Measurements from ENCODE around the gene CHMP1A. TPM values are rescaled to one million over a fixed set of nuclear protein-coding genes. Genes with fewer than 3 reads are reported as not detected.
"Not testable (repeated sequence)": the region's sequence is repeated elsewhere in the genome, so short reads cannot be mapped to it uniquely, and the experiment has no call there.

Gene CHMP1A
- total RNA-seq, 1 donor from 2014 or later = 104 TPM

GRCh38 chr16:89695086-89695874, 37.8 kb upstream of the CHMP1A start:
- peaks cover 15% of the 10 kb centered on the region for H3K36me3 Mint-ChIP-seq (ENCODE audit: low read depth, unreplicated experiment)
- peaks cover 22% of the 10 kb centered on the region for H3K27me3 Mint-ChIP-seq (ENCODE audit: unreplicated experiment)
- H3K4me1 Mint-ChIP-seq (ENCODE audit: unreplicated experiment) = no peaks in the 10 kb centered on the region
- H3K4me3 Mint-ChIP-seq (ENCODE audit: unreplicated experiment) = no peak overlapping the region
- no peak for TF ChIP-seq CTCF (IDR thresholded peaks at IDR 0.05; ENCODE audit: unreplicated experiment)
- H3K27ac Mint-ChIP-seq (ENCODE audit: unreplicated experiment) = no peak overlapping the region
- H3K9me3 Mint-ChIP-seq (ENCODE audit: unreplicated experiment) = no peaks in the 10 kb centered on the region
- no peak for DNase-seq (ENCODE audit: low spot score)

DNA sequence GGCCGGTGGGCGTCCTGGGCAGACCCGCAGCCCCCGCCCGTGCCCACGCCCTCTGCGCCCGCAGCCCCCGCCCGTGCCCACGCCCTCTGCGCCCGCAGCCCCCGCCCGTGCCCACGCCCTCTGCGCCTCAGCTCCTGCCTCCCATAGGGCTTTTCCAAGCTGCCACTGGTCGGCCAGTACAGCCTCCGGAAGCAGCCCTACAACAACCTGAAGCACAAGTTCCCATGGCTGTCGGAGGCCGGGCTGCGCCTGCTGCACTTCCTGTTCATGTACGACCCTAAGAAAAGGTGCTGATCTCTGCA, 37.2 kb upstream of the CHMP1A start:
- not testable (repeated sequence) for H3K4me3 Mint-ChIP-seq (ENCODE audit: unreplicated experiment); H3K9me3 Mint-ChIP-seq (ENCODE audit: unreplicated experiment); H3K4me1 Mint-ChIP-seq (ENCODE audit: unreplicated experiment); DNase-seq (ENCODE audit: low spot score); H3K27ac Mint-ChIP-seq (ENCODE audit: unreplicated experiment)
- peaks cover 24% of the 10 kb centered on the region for H3K27me3 Mint-ChIP-seq (ENCODE audit: unreplicated experiment)
- H3K36me3 Mint-ChIP-seq (ENCODE audit: low read depth, unreplicated experiment) = peaks cover 20% of the 10 kb centered on the region

DNA sequence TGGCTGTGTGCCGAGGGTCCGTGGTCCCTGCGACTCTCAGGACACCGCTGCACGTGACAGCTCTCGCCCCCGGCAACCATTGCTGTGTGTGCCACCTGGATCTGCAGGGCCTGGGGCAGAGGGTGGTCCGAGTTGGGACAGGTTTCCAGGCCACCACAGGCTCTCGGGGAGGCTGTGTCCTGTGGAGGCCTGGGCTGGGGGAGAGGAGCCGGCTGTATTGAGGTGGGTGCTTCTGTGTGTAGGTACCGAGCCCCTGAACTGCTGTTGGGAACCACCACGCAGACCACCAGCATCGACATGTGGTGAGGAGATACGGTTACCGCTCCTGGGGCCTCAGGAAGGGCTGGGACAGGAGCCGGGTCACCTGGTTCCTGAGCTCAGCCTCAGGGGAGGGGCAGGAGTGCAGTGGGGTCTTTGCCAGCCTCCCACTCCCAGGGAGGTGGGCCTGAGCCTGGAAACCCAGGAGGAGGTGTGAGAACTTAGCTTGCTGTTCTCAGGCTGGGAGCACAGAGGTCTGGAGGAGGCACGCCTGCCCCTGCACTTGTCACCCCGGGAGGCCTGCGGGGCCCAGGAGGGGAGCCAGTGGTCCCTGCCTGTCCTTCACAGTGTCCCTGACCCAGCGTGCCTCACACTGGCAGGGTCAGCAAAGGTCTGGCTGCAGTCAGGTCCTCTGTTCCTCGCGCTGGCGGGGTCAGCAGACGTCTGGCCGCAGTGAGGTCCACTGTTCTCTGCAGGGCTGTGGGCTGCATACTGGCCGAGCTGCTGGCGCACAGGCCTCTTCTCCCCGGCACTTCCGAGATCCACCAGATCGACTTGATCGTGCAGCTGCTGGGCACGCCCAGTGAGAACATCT, 36.6 kb upstream of the CHMP1A start:
- no peak for TF ChIP-seq CTCF (IDR thresholded peaks at IDR 0.05; ENCODE audit: unreplicated experiment)
- Mint-ChIP-seq H3K4me1 (ENCODE audit: unreplicated experiment) (no peaks in the 10 kb centered on the region), H3K36me3 (ENCODE audit: low read depth, unreplicated experiment) (peaks cover 18% of the 10 kb centered on the region), H3K27ac (ENCODE audit: unreplicated experiment) (no peak overlapping the region), H3K4me3 (ENCODE audit: unreplicated experiment) (no peak overlapping the region), H3K27me3 (ENCODE audit: unreplicated experiment) (peaks cover 24% of the 10 kb centered on the region), H3K9me3 (ENCODE audit: unreplicated experiment) (no peaks in the 10 kb centered on the region)
- no peak for DNase-seq (ENCODE audit: low spot score)

- Mint-ChIP-seq H3K36me3 (ENCODE audit: low read depth, unreplicated experiment) (peaks cover 15% of the 10 kb centered on the region), H3K9me3 (ENCODE audit: unreplicated experiment) (no peaks in the 10 kb centered on the region), H3K4me3 (ENCODE audit: unreplicated experiment) (no peak overlapping the region), H3K27ac (ENCODE audit: unreplicated experiment) (no peak overlapping the region), H3K27me3 (ENCODE audit: unreplicated experiment) (peaks cover 19% of the 10 kb centered on the region), H3K4me1 (ENCODE audit: unreplicated experiment) (no peaks in the 10 kb centered on the region)
- no peak for DNase-seq (ENCODE audit: low spot score)
- TF ChIP-seq CTCF (IDR thresholded peaks at IDR 0.05; ENCODE audit: unreplicated experiment) = no peak
These were observed 35.8 kb upstream of the CHMP1A start for GRCh38 chr16:89693289-89693731.

- Mint-ChIP-seq H3K27ac (ENCODE audit: unreplicated experiment) (no peak overlapping the region), H3K27me3 (ENCODE audit: unreplicated experiment) (peaks cover 23% of the 10 kb centered on the region), H3K36me3 (ENCODE audit: low read depth, unreplicated experiment) (peaks cover 17% of the 10 kb centered on the region), H3K4me1 (ENCODE audit: unreplicated experiment) (peaks cover 6% of the 10 kb centered on the region), H3K9me3 (ENCODE audit: unreplicated experiment) (no peaks in the 10 kb centered on the region), H3K4me3 (ENCODE audit: unreplicated experiment) (no peak overlapping the region)
- no peak for DNase-seq (ENCODE audit: low spot score)
- TF ChIP-seq CTCF (IDR thresholded peaks at IDR 0.05; ENCODE audit: unreplicated experiment) = no peak
These were observed 34.6 kb upstream of the CHMP1A start for GRCh38 chr16:89691986-89692569.

Measured in endothelial cell (in vitro differentiated cells).